HCT116 (cell line): ENCODE data around the gene LHFPL6. TPM values are rescaled to one million over a fixed set of nuclear protein-coding genes. Genes with fewer than 3 reads are reported as not detected.

Experiments
- ATAC-seq: fragments of 200-7000 bp; cut with Tn5 transposase; 2 replicates; pipeline ENCODE4 v1.9.1; 2020; ENCODE audit warnings: mild to moderate bottlenecking, moderate library complexity
- BruUV-seq: library from RNA; stranded (reverse); fragments of 400-500 nt; replicated peaks from 2 replicates; lab custom pipeline; 2021; lab: Mats Ljungman, UMichigan
- CTCF ChIA-PET: fragments of 300-600 bp; sonication (Branson Sonifier 250); formaldehyde crosslinking; loops from one replicate; lab custom pipeline; 2021; ENCODE audit warnings: antibody characterized with exemption; lab: Charles Lee
- POLR2A ChIA-PET: fragments of 300-600, 350-600 bp; sonication (Branson Sonifier 250); formaldehyde crosslinking; loops from one replicate; lab custom pipeline; 2021; ENCODE audit warnings: antibody characterized with exemption; lab: Charles Lee
- RAD21 ChIA-PET, 2 experiments: fragments of 300-600 bp; sonication (Branson Sonifier 250); formaldehyde crosslinking; loops; one replicate each; lab custom pipeline; 2023; ENCODE audit warnings: low total read pairs in 2 of 2; ENCODE audit not compliant: uncharacterized antibody in 2 of 2, unreplicated experiment in 2 of 2, low non-redundant PET in 1 of 2; lab: Charles Lee
- DNase-seq: peaks from one replicate; pipeline ENCODE4 v3.0.0-alpha.2; 2010; ENCODE audit warnings: low read depth, low spot score
- H2AFZ ChIP-seq: fragments of 200-600 bp; shearing (Covaris generic), sonication (generic); 2 replicates; pipeline ENCODE4 v1.6.1; 2017; ENCODE audit warnings: low read depth, mixed run types, mixed read lengths, antibody characterized with exemption, low read length; ENCODE audit not compliant: poor library complexity, severe bottlenecking
- H3K27ac ChIP-seq: 2 replicates; pipeline ENCODE4 v1.5.1; 2012; ENCODE audit warnings: low read depth, low read length
- H3K27me3 ChIP-seq: fragments of 200-600 bp; sonication (generic); 2 replicates; pipeline ENCODE4 v1.6.1; 2016; ENCODE audit warnings: mixed run types, low read length, mixed read lengths; ENCODE audit not compliant: insufficient read depth
- H3K36me3 ChIP-seq, 2 experiments: fragments of 200-500 bp in 1 of 2; fragments of 200-600 bp in 1 of 2; sonication (Bioruptor generic) in 1 of 2; sonication (generic) in 1 of 2; 2 replicates each; pipeline versions ENCODE4 v1.5.1 to v1.6.1; 2014 to 2016; ENCODE audit warnings: low read length in 2 of 2, inconsistent platforms in 1 of 2, mixed read lengths in 1 of 2, mixed run types in 1 of 2; ENCODE audit not compliant: insufficient read depth in 2 of 2, control insufficient read depth in 1 of 2
- H3K4me1 ChIP-seq, 2 experiments: fragments of 200-600 bp in 1 of 2; sonication (generic) in 1 of 2; 2 replicates each; pipeline versions ENCODE4 v1.5.1 to v1.6.1; 2012 to 2017; ENCODE audit warnings: low read length in 2 of 2, inconsistent platforms in 1 of 2, mild to moderate bottlenecking in 1 of 2, mixed read lengths in 1 of 2, mixed run types in 1 of 2, moderate library complexity in 1 of 2; ENCODE audit not compliant: insufficient read depth in 2 of 2, control insufficient read depth in 1 of 2
- H3K4me2 ChIP-seq: fragments of 200-600 bp; sonication (generic); 2 replicates; pipeline ENCODE4 v1.6.1; 2017; ENCODE audit warnings: mixed run types, low read length, mixed read lengths
- H3K4me3 ChIP-seq, 2 experiments: fragments of 200-600 bp in 1 of 2; sonication (generic) in 1 of 2; replicated peaks in 1 of 2; 2 replicates each; pipeline ENCODE4 v1.5.1; 2011 to 2016; ENCODE audit warnings: low read length in 2 of 2, control low read depth in 1 of 2, low read depth in 1 of 2, mild to moderate bottlenecking in 1 of 2, mixed read lengths in 1 of 2, mixed run types in 1 of 2
- H3K79me2 ChIP-seq: fragments of 200-600 bp; sonication (generic); 2 replicates; pipeline ENCODE4 v1.6.1; 2017; ENCODE audit warnings: mild to moderate bottlenecking, mixed run types, low read length, moderate library complexity, mixed read lengths; ENCODE audit not compliant: insufficient read depth
- H3K9ac ChIP-seq: fragments of 200-600 bp; sonication (generic); 2 replicates; pipeline ENCODE4 v1.6.1; 2016; ENCODE audit warnings: low read length, mixed read lengths
- H3K9me2 ChIP-seq: fragments of 200-600 bp; sonication (generic), shearing (Covaris generic); 2 replicates; pipeline ENCODE4 v1.6.1; 2017; ENCODE audit warnings: mixed run types, mild to moderate bottlenecking, moderate library complexity; ENCODE audit not compliant: insufficient read depth
- H3K9me3 ChIP-seq, 2 experiments: fragments of 200-500 bp in 1 of 2; fragments of 200-600 bp in 1 of 2; sonication (Bioruptor generic) in 1 of 2; sonication (generic) in 1 of 2; 2 replicates each; pipeline ENCODE4 v1.6.1; 2014 to 2017; ENCODE audit warnings: low read length in 2 of 2, mixed read lengths in 2 of 2, inconsistent platforms in 1 of 2, low read depth in 1 of 2, mild to moderate bottlenecking in 1 of 2, mixed run types in 1 of 2, moderate library complexity in 1 of 2; ENCODE audit not compliant: control insufficient read depth in 1 of 2, insufficient read depth in 1 of 2
- H4K20me1 ChIP-seq: fragments of 200-600 bp; sonication (generic), shearing (Covaris generic); 2 replicates; pipeline ENCODE4 v1.6.1; 2017; ENCODE audit warnings: mixed run types, mild to moderate bottlenecking, moderate library complexity; ENCODE audit not compliant: insufficient read depth
- ATF3 ChIP-seq: IDR thresholded peaks from 2 replicates; pipeline ENCODE4 v1.6.1; 2012
- JUND ChIP-seq: IDR thresholded peaks from 2 replicates; pipeline ENCODE4 v1.6.1; 2012
- MAX ChIP-seq: IDR thresholded peaks from 2 replicates; pipeline ENCODE4 v1.6.1; 2012
- POLR2A ChIP-seq: IDR thresholded peaks from 2 replicates; pipeline ENCODE4 v1.7.0; 2011; ENCODE audit warnings: borderline replicate concordance; ENCODE audit not compliant: insufficient read depth, insufficient read length; ENCODE audit errors: extremely low read depth
- REST ChIP-seq: IDR thresholded peaks from 2 replicates; pipeline ENCODE4 v1.6.1; 2012; ENCODE audit warnings: low read depth
- TCF7L2 ChIP-seq: IDR thresholded peaks from 2 replicates; pipeline ENCODE4 v1.7.0; 2011; ENCODE audit warnings: borderline replicate concordance, inconsistent platforms; ENCODE audit not compliant: insufficient read depth, insufficient read length; ENCODE audit errors: extremely low read depth
- ZFX ChIP-seq: fragments of 450-650 bp; IDR thresholded peaks from 2 replicates; pipeline ENCODE4 v1.6.1; 2017
- intact Hi-C: fragments of 100-400 bp; cut with micrococcal nuclease; formaldehyde crosslinking; loops from 2 replicates; pipeline ENCODE4 v1.10.0; 2022
- total RNA-seq: library from RNA; stranded (reverse); gene quantifications from one replicate; pipeline ENCODE4 v1.2.1, GENCODE V29; 2021; ENCODE audit not compliant: unreplicated experiment

Gene LHFPL6
- total RNA-seq, 1 experiment from 2014 or later = 0.22 TPM

- TF ChIP-seq MAX (no peak), POLR2A (no peak), JUND (no peak), REST (no peak), ATF3 (no peak), ZFX (no peak), TCF7L2 (no peak)
- no peaks in the 10 kb centered on the region for H3K27me3 ChIP-seq
- no peak overlapping the region for H3K4me3 ChIP-seq
- no peak overlapping the region for H3K4me2 ChIP-seq
- H3K27ac ChIP-seq = no peak overlapping the region
- BruUV-seq = no TSS peak
- no peak overlapping the region for H2AFZ ChIP-seq
- intact Hi-C loops = no loop called here
- no peaks in the 10 kb centered on the region for H3K79me2 ChIP-seq
- H3K9me3 ChIP-seq = no peaks in the 10 kb centered on the region
- CTCF ChIA-PET = no interaction called here
- no peaks in the 10 kb centered on the region for H3K36me3 ChIP-seq
- DNase-seq = no peak
- RAD21 ChIA-PET = no interaction called here
- H3K9ac ChIP-seq = no peak overlapping the region
- H3K9me2 ChIP-seq = no peaks in the 10 kb centered on the region; the same call in 1 of the 2 replicates
- peaks cover 3 to 6% of the 10 kb centered on the region in 2 experiments; a peak in 3 of 4 replicates for H3K4me1 ChIP-seq
- ATAC-seq = no peak
- H4K20me1 ChIP-seq = no peaks in the 10 kb centered on the region
- POLR2A ChIA-PET = no interaction called here
Observed at GRCh38 chr13:39559847-39560246, 43.1 kb downstream of the LHFPL6 start.
